ENCODE data around the gene SBF2. TPM values are rescaled to one million over a fixed set of nuclear protein-coding genes. Genes with fewer than 3 reads are reported as not detected.

SBF2 gene
- total RNA-seq, 2 donors from 2014 or later = 30.5 to 47.0 TPM

DNA sequence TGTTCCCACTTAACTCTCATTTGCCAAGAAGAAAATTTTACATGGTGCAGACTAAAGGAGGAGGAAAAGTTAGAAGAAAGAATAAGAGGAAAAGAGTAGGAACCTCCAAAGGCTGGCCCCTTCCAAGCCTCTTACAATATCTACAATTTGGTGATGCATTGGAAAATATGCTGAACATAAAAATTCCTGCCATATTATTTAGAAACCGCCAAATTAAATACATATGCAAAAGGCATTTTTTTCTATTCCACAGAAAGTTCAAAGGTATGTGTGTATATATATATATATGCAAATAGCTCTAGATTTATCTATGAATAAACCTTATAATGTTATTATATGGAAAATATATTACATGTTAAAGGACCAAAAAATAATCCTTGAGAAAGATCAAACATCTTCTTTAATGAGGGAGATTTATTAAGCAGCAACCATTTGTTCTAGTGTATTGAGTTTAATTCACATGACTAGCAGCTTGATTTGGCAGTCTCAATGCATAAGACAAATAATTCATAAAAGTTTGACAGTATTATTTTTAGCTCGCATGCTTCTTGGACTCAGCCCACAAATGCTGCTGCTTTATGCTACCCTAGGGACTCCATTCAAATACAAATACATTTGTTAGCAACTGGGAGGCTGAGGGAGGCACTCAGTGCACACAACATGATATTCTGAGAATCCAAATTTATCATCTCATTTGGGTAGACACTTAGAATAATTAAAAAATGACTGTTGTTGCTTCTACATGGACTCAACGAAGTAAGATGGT, 184.9 kb downstream of the SBF2 start:
- Histone ChIP-seq H3K9ac (ENCODE audit: low read depth in 2 of 2, low read length in 2 of 2) (no peak overlapping the region), H3K27ac (no peak overlapping the region), H3K27me3 (no peaks in the 10 kb centered on the region), H3K4me3 (no peak overlapping the region), H3K36me3 (no peaks in the 10 kb centered on the region), H3K4me1 (no peaks in the 10 kb centered on the region), H3K9me3 (no peaks in the 10 kb centered on the region)
- no peak for DNase-seq
- TF ChIP-seq, protein P1, sequence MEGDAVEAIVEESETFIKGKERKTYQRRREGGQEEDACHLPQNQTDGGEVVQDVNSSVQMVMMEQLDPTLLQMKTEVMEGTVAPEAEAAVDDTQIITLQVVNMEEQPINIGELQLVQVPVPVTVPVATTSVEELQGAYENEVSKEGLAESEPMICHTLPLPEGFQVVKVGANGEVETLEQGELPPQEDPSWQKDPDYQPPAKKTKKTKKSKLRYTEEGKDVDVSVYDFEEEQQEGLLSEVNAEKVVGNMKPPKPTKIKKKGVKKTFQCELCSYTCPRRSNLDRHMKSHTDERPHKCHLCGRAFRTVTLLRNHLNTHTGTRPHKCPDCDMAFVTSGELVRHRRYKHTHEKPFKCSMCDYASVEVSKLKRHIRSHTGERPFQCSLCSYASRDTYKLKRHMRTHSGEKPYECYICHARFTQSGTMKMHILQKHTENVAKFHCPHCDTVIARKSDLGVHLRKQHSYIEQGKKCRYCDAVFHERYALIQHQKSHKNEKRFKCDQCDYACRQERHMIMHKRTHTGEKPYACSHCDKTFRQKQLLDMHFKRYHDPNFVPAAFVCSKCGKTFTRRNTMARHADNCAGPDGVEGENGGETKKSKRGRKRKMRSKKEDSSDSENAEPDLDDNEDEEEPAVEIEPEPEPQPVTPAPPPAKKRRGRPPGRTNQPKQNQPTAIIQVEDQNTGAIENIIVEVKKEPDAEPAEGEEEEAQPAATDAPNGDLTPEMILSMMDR (IDR thresholded peaks at IDR 0.05) = no peak
- intact Hi-C loops (cut with DNase I) = no loop called here

- no peak overlapping the region for H3K4me3 ChIP-seq
- no peaks in the 10 kb centered on the region for H3K27me3 ChIP-seq
- no peaks in the 10 kb centered on the region for H3K36me3 ChIP-seq
- H3K4me1 ChIP-seq = no peaks in the 10 kb centered on the region
- no peak for DNase-seq
- intact Hi-C loops (cut with DNase I) = no loop called here
- TF ChIP-seq, protein P1 (IDR thresholded peaks at IDR 0.05) = no peak
- no peak overlapping the region for H3K27ac ChIP-seq
- no peak overlapping the region for H3K9ac ChIP-seq (ENCODE audit: low read depth in 2 of 2, low read length in 2 of 2)
- H3K9me3 ChIP-seq = no peaks in the 10 kb centered on the region
Measured at GRCh38 chr11:10107497-10107896, 186.5 kb downstream of the SBF2 start.

DNA sequence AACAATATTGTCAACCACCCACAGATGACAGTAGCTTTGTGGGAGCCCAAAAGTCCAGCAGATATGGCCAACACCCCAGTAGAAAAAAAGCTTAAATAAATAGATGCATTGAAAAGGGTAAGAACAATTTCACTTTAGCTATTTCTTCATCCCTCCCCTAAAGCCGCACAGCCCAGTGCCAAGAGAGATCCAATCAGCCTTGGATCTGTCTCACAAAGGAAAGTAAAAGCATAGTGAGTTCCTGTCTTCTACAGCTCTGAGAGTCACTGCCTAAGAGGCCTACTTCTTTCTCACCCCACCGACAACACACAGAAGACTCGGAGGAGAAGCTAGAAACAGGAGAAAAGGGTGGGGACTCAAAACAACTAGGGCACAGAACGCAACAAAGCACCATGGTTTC, 196.4 kb downstream of the SBF2 start:
- Histone ChIP-seq H3K9ac (ENCODE audit: low read depth in 2 of 2, low read length in 2 of 2) (no peak overlapping the region), H3K4me1 (no peaks in the 10 kb centered on the region), H3K27me3 (no peaks in the 10 kb centered on the region), H3K9me3 (no peaks in the 10 kb centered on the region), H3K4me3 (no peak overlapping the region), H3K27ac (no peak overlapping the region), H3K36me3 (no peaks in the 10 kb centered on the region)
- DNase-seq = no peak
- TF ChIP-seq, protein P1 (IDR thresholded peaks at IDR 0.05) = no peak
- intact Hi-C loops (cut with DNase I) = no loop called here

DNA sequence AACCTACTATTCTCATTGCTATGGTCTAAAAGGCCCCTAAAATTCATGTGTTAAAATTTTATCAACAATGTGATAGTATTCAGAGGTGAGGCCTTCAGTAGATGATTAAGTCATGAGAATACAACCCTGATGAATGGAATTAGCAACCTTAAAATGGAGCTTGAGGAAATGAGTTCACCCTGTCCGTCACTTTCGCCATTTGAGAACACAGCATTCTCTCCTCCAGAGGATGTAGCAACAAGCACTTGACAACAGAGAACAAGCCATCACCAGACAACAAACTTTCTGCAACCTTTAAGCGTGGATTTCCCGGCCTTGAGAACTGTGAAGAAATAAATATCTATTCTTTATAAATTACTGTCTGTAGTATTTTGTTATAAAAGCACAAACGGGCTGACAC, 197.0 kb downstream of the SBF2 start:
- Histone ChIP-seq H3K27ac (no peak overlapping the region), H3K9ac (ENCODE audit: low read depth in 2 of 2, low read length in 2 of 2) (no peak overlapping the region), H3K36me3 (no peaks in the 10 kb centered on the region), H3K4me1 (no peaks in the 10 kb centered on the region), H3K27me3 (no peaks in the 10 kb centered on the region), H3K4me3 (no peak overlapping the region), H3K9me3 (no peaks in the 10 kb centered on the region)
- TF ChIP-seq, protein P1 (IDR thresholded peaks at IDR 0.05) = no peak
- intact Hi-C loops (cut with DNase I) = no loop called here
- DNase-seq = no peak

DNA sequence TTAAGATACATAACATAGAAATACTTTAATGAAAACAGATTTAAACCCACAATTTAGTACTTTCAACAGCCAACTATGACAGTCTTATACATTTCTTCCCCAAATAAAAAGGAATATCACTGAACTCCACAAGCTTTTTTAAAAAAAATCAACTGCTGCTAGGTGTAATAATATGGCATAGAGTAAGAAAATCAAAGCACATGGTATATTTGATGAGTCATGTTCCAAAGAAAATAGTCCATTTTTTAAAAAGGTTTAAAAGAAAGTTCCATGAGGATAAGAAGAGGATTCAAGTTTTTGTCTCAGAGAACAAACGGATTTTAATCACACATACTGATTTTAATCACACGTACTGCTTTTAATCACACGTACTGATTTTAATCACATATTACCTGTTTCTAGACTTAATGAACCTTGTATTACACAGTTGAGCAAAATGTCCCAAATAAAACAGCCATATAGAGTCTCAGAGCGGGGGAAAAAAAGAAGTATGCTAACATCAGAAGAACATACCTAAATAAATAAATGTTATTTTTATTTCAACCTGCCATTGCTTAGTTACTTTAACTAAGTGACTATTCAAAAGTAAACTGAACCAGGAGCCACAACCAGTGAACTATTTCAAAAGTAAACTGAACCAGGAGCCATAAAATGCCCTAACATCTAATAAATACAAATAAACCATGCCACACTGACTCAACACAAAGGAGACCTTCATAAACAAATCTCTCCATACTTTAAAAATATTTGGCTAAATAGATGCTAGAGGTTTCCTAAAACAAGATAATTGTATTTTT, 198.4 kb downstream of the SBF2 start:
- intact Hi-C loops (cut with DNase I) = no loop called here
- DNase-seq = no peak
- TF ChIP-seq, protein P1 (IDR thresholded peaks at IDR 0.05) = no peak
- Histone ChIP-seq H3K27me3 (no peaks in the 10 kb centered on the region), H3K27ac (no peak overlapping the region), H3K4me3 (no peak overlapping the region), H3K36me3 (no peaks in the 10 kb centered on the region), H3K9me3 (no peaks in the 10 kb centered on the region), H3K9ac (ENCODE audit: low read depth in 2 of 2, low read length in 2 of 2) (no peak overlapping the region), H3K4me1 (no peaks in the 10 kb centered on the region)

Data from colonic mucosa (tissue), 4 donors.